Measurements from ENCODE around the gene TRAF3IP3.

DNA sequence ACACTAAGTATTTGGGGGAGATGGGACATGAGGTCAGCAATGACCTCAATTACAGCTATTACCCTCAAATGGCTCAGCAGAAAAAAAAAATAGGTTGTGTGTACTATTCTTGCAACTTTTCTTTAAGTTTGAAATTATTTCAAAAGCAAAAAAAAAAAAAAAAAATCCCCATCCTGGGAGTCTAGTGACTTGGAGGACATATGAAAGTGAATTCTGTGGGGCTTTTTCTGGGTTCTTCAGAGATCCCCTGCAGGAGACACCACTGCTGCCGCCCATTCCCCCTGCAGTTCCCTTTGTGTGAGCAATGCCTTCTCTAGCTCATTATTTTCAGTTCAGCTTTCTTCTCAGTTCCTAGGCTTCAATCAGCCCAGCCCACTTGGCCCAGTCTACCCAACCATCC lies 34.5 kb upstream of the TRAF3IP3 start:
- TF ChIP-seq, protein P1, sequence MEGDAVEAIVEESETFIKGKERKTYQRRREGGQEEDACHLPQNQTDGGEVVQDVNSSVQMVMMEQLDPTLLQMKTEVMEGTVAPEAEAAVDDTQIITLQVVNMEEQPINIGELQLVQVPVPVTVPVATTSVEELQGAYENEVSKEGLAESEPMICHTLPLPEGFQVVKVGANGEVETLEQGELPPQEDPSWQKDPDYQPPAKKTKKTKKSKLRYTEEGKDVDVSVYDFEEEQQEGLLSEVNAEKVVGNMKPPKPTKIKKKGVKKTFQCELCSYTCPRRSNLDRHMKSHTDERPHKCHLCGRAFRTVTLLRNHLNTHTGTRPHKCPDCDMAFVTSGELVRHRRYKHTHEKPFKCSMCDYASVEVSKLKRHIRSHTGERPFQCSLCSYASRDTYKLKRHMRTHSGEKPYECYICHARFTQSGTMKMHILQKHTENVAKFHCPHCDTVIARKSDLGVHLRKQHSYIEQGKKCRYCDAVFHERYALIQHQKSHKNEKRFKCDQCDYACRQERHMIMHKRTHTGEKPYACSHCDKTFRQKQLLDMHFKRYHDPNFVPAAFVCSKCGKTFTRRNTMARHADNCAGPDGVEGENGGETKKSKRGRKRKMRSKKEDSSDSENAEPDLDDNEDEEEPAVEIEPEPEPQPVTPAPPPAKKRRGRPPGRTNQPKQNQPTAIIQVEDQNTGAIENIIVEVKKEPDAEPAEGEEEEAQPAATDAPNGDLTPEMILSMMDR (IDR thresholded peaks at IDR 0.05) = no peak
- no peak for TF ChIP-seq EZH2 (IDR thresholded peaks at IDR 0.05)

Measured in neural progenitor cell (in vitro differentiated cells).